ENCODE data around the gene ZNF638. TPM values are rescaled to one million over a fixed set of nuclear protein-coding genes. Genes with fewer than 3 reads are reported as not detected.
A peak's percentile ranks its signal among the peaks of the same experiment; 100 is the strongest.

ZNF638 gene, protein sequence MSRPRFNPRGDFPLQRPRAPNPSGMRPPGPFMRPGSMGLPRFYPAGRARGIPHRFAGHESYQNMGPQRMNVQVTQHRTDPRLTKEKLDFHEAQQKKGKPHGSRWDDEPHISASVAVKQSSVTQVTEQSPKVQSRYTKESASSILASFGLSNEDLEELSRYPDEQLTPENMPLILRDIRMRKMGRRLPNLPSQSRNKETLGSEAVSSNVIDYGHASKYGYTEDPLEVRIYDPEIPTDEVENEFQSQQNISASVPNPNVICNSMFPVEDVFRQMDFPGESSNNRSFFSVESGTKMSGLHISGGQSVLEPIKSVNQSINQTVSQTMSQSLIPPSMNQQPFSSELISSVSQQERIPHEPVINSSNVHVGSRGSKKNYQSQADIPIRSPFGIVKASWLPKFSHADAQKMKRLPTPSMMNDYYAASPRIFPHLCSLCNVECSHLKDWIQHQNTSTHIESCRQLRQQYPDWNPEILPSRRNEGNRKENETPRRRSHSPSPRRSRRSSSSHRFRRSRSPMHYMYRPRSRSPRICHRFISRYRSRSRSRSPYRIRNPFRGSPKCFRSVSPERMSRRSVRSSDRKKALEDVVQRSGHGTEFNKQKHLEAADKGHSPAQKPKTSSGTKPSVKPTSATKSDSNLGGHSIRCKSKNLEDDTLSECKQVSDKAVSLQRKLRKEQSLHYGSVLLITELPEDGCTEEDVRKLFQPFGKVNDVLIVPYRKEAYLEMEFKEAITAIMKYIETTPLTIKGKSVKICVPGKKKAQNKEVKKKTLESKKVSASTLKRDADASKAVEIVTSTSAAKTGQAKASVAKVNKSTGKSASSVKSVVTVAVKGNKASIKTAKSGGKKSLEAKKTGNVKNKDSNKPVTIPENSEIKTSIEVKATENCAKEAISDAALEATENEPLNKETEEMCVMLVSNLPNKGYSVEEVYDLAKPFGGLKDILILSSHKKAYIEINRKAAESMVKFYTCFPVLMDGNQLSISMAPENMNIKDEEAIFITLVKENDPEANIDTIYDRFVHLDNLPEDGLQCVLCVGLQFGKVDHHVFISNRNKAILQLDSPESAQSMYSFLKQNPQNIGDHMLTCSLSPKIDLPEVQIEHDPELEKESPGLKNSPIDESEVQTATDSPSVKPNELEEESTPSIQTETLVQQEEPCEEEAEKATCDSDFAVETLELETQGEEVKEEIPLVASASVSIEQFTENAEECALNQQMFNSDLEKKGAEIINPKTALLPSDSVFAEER (N-terminal part only)
- total RNA-seq: 10 to 100 TPM; 73.9 to 77.9 TPM

- no peaks in the 10 kb centered on the region for H3K27me3 ChIP-seq
- TF ChIP-seq CTCF (IDR thresholded peaks at IDR 0.05): peak; percentile 83 to 84
- no peaks in the 10 kb centered on the region for H3K9me3 ChIP-seq
- H3K4me1 ChIP-seq: peaks cover 0 to 45% of the 10 kb centered on the region in 2 donors
- peak within 1 kb of the TSS; percentile 92 to 94 for H3K4me3 ChIP-seq
- no peaks in the 10 kb centered on the region for H3K36me3 ChIP-seq
- H3K27ac ChIP-seq: peak within 1 kb of the TSS; percentile 93 to 98
- peak; percentile 86 for DNase-seq (ENCODE audit: low spot score)
Observed at GRCh38 chr2:71331581-71332434, at the start of gene ZNF638. Gene ZNF638 (plus strand): TSS chr2:71331782. CDS start chr2:71348955, 17,173 bp downstream.

GRCh38 chr2:71281950-71282349, 49.6 kb upstream of the ZNF638 start:
- Histone ChIP-seq H3K9me3 (no peaks in the 10 kb centered on the region), H3K27me3 (no peaks in the 10 kb centered on the region), H3K4me1 (peaks cover 0 to 20% of the 10 kb centered on the region in 2 donors), H3K27ac (peak overlapping the region in 1 of 2 donors; percentile 3), H3K4me3 (no peak overlapping the region), H3K36me3 (no peaks in the 10 kb centered on the region)
- no peak for TF ChIP-seq CTCF (IDR thresholded peaks at IDR 0.05)
- DNase-seq (ENCODE audit: low spot score): no peak

DNA sequence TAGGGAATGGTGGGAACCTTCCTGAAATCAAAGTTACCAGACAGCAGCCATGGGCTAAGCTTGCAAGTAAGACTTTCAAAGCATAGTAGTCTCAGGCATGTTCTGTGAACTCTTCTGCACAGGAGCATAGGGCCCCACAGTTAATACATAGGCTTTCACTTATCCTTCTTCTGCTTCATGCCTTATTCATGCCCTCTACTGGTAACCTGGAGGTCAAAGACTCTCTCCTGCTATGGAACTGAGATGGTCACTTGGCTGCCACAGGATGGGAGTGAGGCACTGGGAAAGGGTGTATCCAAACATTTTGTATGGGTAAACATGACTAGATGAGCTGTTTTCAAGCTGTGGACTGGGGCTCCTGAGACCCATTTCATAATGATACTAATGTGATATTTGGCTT, 49.1 kb upstream of the ZNF638 start:
- Histone ChIP-seq H3K27ac (peak overlapping the region in 1 of 2 donors; percentile 3), H3K36me3 (no peaks in the 10 kb centered on the region), H3K9me3 (no peaks in the 10 kb centered on the region), H3K4me3 (no peak overlapping the region), H3K4me1 (peaks cover 0 to 18% of the 10 kb centered on the region in 2 donors), H3K27me3 (no peaks in the 10 kb centered on the region)
- no peak for TF ChIP-seq CTCF (IDR thresholded peaks at IDR 0.05)
- DNase-seq (ENCODE audit: low spot score): no peak

GRCh38 chr2:71283131-71283530, 48.5 kb upstream of the ZNF638 start:
- no peak for DNase-seq (ENCODE audit: low spot score)
- TF ChIP-seq CTCF (IDR thresholded peaks at IDR 0.05): no peak
- Histone ChIP-seq H3K27me3 (no peaks in the 10 kb centered on the region), H3K4me1 (peaks cover 0 to 12% of the 10 kb centered on the region in 2 donors), H3K36me3 (no peaks in the 10 kb centered on the region), H3K9me3 (no peaks in the 10 kb centered on the region), H3K27ac (no peak overlapping the region), H3K4me3 (no peak overlapping the region)

GRCh38 chr2:71285706-71286105, 45.9 kb upstream of the ZNF638 start:
- no peaks in the 10 kb centered on the region for H3K27me3 ChIP-seq

More at GRCh38 chr2:71285706-71286105, 45.9 kb upstream of the ZNF638 start:
- no peak for DNase-seq (ENCODE audit: low spot score)
- H3K36me3 ChIP-seq: no peaks in the 10 kb centered on the region
- H3K9me3 ChIP-seq: no peaks in the 10 kb centered on the region
- H3K4me3 ChIP-seq: no peak overlapping the region
- no peak overlapping the region for H3K27ac ChIP-seq
- H3K4me1 ChIP-seq: peaks cover 0 to 5% of the 10 kb centered on the region in 2 donors
- TF ChIP-seq CTCF (IDR thresholded peaks at IDR 0.05): no peak
